HG03378 (cell line): Measurements from ENCODE around the gene JPH3.

Source experiments
- ATAC-seq: cut with Tn5 transposase; IDR thresholded peaks from one replicate; pipeline ENCODE4 v1.9.1; 2021; ENCODE audit warnings: mild to moderate bottlenecking, moderate library complexity; ENCODE audit not compliant: unreplicated experiment

Gene JPH3

GRCh38 chr16:87602001-87602775 is at the start of gene JPH3:
TSS of gene JPH3 (plus strand) at chr16:87602508. CDS start at chr16:87603147, 639 bp downstream.
- no peak for ATAC-seq

GRCh38 chr16:87552772-87553573 is 49.3 kb upstream of the JPH3 start:
- no peak for ATAC-seq

- no peak for ATAC-seq
Measured at GRCh38 chr16:87554754-87555427, 47.4 kb upstream of the JPH3 start.

GRCh38 chr16:87555647-87556046 is 46.7 kb upstream of the JPH3 start:
- ATAC-seq = no peak

- ATAC-seq = no peak
Measured at GRCh38 chr16:87556941-87557459, 45.3 kb upstream of the JPH3 start.

- no peak for ATAC-seq
Measured at GRCh38 chr16:87558682-87559081, 43.6 kb upstream of the JPH3 start.

- no peak for ATAC-seq
Measured at GRCh38 chr16:87559945-87560344, 42.4 kb upstream of the JPH3 start.

GRCh38 chr16:87560428-87561199 is 41.7 kb upstream of the JPH3 start:
- no peak for ATAC-seq

- no peak for ATAC-seq
Measured at GRCh38 chr16:87561200-87562105, 40.9 kb upstream of the JPH3 start.

GRCh38 chr16:87562201-87562600 is 40.1 kb upstream of the JPH3 start:
- no peak for ATAC-seq

GRCh38 chr16:87563022-87563421 is 39.3 kb upstream of the JPH3 start:
- ATAC-seq = no peak

- ATAC-seq = no peak
Measured at GRCh38 chr16:87563714-87564523, 38.4 kb upstream of the JPH3 start.

- ATAC-seq = no peak
Measured at GRCh38 chr16:87564524-87564778, 37.9 kb upstream of the JPH3 start.

- ATAC-seq = no peak
Measured at GRCh38 chr16:87569601-87570571, 32.4 kb upstream of the JPH3 start.

- ATAC-seq = no peak
Measured at GRCh38 chr16:87570572-87570937, 31.8 kb upstream of the JPH3 start.

- ATAC-seq = no peak
Measured at GRCh38 chr16:87570938-87571867, 31.1 kb upstream of the JPH3 start.

GRCh38 chr16:87571868-87572244 is 30.5 kb upstream of the JPH3 start:
- no peak for ATAC-seq
